Heart left ventricle (tissue), 16 donors: ENCODE data around the gene PSMD14. TPM values are rescaled to one million over a fixed set of nuclear protein-coding genes. Genes with fewer than 3 reads are reported as not detected.

Experiments
- ATAC-seq, 4 donors: fragments of 200-7000 bp; cut with Tn5 transposase; one replicate each; pipeline ENCODE4 v1.9.1; 2020 to 2022; ENCODE audit warnings: moderate library complexity in 4 of 4, mild to moderate bottlenecking in 3 of 4, moderate number of reproducible peaks in 1 of 4
- DNase-seq, 5 donors: peaks; one replicate each; pipeline ENCODE4 v3.0.0-alpha.2; 2020
- H3K27ac ChIP-seq, 12 donors: fragments of 200-600 bp; sonication (generic) in 4 of 12; one replicate each; pipeline versions ENCODE4 v1.5.0 to v1.8.0; 2016 to 2022; ENCODE audit warnings: mild to moderate bottlenecking in 2 of 12
- H3K27me3 ChIP-seq, 9 donors: fragments of 200-600 bp; sonication (generic) in 2 of 9; one replicate each; pipeline versions ENCODE4 v1.5.1 to v1.8.0; 2016 to 2022; ENCODE audit warnings: mild to moderate bottlenecking in 3 of 9
- H3K36me3 ChIP-seq, 9 donors: fragments of 200-600 bp; sonication (generic) in 2 of 9; one replicate each; pipeline versions ENCODE4 v1.5.0 to v1.8.0; 2018 to 2022; ENCODE audit warnings: mild to moderate bottlenecking in 2 of 9
- H3K4me1 ChIP-seq, 12 donors: fragments of 200-600 bp; sonication (generic) in 4 of 12; one replicate each; pipeline versions ENCODE4 v1.5.0 to v1.8.0; 2016 to 2022; ENCODE audit warnings: mild to moderate bottlenecking in 3 of 12
- H3K4me3 ChIP-seq, 12 donors: fragments of 200-600 bp; sonication (generic) in 4 of 12; one replicate each; pipeline versions ENCODE4 v1.5.0 to v1.8.0; 2017 to 2022; ENCODE audit warnings: mild to moderate bottlenecking in 9 of 12, moderate library complexity in 4 of 12
- H3K9me3 ChIP-seq, 12 donors: fragments of 200-600 bp; sonication (generic) in 4 of 12; one replicate each; pipeline versions ENCODE4 v1.5.0 to v1.8.0; 2016 to 2022; ENCODE audit warnings: mild to moderate bottlenecking in 1 of 12
- POLR2A ChIP-seq, 2 donors: fragments of 450-650 bp; IDR thresholded peaks; one replicate each; pipeline ENCODE4 v1.6.1; 2017; ENCODE audit warnings: antibody characterized with exemption in 2 of 2, mild to moderate bottlenecking in 2 of 2, moderate library complexity in 2 of 2
- WGBS, 4 donors: extraction: QIAGEN DNeasy Blood & Tissue Kit in 2 of 4; methylation state at CpG; one replicate each; pipeline versions ENCODE4 v1.1.5 to v1.1.7; 2013 to 2018; 5-methylcytosine and 5-hydroxymethylcytosine counted together
- intact Hi-C, 10 donors: fragments of 100-400 bp; cut with DNase I; formaldehyde crosslinking; loops; one replicate each; pipeline versions ENCODE4 v1.11.1 to v1.14.2; 2022
- polyA plus RNA-seq, 2 donors: library from polyadenylated mRNA; stranded (reverse); fragments of 200-250 nt; gene quantifications; one replicate each; pipeline ENCODE4 v1.2.3, GENCODE V29; 2013
- total RNA-seq, 9 donors: library from RNA; depleted of rRNA in 2 of 9; stranded (reverse); fragments of >200 nt in 2 of 9; fragmentation: NEBNext Ultra II Directional in 3 of 9; extraction: Animal tissue kit (Norgen Biotek cat#: 25700) in 3 of 9; gene quantifications; one replicate each; pipeline versions ENCODE4 v1.1.0 to v1.2.4, GENCODE V29; 2016 to 2023
- TF ChIP-seq, protein P1 (sequence below), 12 donors: fragments of 200-600 bp; sonication (generic) in 4 of 12; IDR thresholded peaks; one replicate each; pipeline versions ENCODE4 v1.5.0 to v1.8.0; 2018 to 2022; ENCODE audit warnings: antibody characterized with exemption in 12 of 12, mild to moderate bottlenecking in 5 of 12
- donor health status: ischemic (EF 13 %, LVEDD 7.1; RV severe dilation, severe dysfunction).
- donor health status: healthy with polysubstance abuse.
- donor health status: DM: no; HTN: yes; CAD: no.
- donor health status: DM: no; HTN: no; CAD: no.
- donor health status: ischemic (EF 25% LVEDD 6.9; RV normal size, moderate dysfunction).
- donor health status: ischemic (EF 25% LVEDD 5.7; RV mildly dilated, moderate dysfunction).
- donor health status: healthy.
- donor health status: DM: yes; HTN: yes; CAD: no.
- donor health status: ischemic (EF 35%, LVEDD 5.7; RV mildly dilated, moderate dysfunction).
- donor health status: nonischemic (EF 11% LVEDD 7.7; RV severe dilation, severe dysfunction).
- donor health status: DM: yes; HTN: yes; CAD: no.
- donor health status: PGD.
- donor health status: ischemic (EF 29% LVEDD 5.4; RV normal size, mild dysfunction).
- donor health status: nonischemic (EF 23%, LVEDD 6.1; RV moderate dilation, normal function).

PSMD14 gene
- total and polyA plus RNA-seq, 11 donors: 22.9 to 87.7 (median 46.1) TPM

DNA sequence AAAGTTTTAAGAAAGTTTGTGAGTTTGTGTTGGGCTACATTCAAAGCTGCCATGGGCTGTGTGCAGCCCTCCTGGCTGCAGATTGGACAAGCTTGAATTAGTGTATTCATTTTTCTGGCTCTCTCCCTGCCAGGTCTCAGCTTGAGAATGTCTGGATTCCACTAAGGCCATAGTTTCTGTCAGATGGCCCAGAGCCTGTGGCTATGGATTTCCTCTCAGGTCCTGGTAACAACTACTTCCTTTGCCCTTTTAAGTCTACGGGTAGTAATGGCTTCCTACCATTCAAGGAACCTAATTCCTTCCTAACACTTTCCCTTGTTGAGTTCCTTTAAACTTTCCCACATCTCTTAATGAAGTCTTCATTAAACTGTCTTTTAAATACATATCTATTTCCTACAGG, 24.3 kb upstream of the PSMD14 start:
- Histone ChIP-seq H3K27me3 (peaks cover 0 to 30% (median 5%) of the 10 kb centered on the region in 9 donors), H3K36me3 (no peaks in the 10 kb centered on the region), H3K4me1 (no peaks in the 10 kb centered on the region), H3K9me3 (no peaks in the 10 kb centered on the region), H3K27ac (no peak overlapping the region), H3K4me3 (no peak overlapping the region)
- no peak for TF ChIP-seq POLR2A (IDR thresholded peaks at IDR 0.05)
- TF ChIP-seq, protein P1, sequence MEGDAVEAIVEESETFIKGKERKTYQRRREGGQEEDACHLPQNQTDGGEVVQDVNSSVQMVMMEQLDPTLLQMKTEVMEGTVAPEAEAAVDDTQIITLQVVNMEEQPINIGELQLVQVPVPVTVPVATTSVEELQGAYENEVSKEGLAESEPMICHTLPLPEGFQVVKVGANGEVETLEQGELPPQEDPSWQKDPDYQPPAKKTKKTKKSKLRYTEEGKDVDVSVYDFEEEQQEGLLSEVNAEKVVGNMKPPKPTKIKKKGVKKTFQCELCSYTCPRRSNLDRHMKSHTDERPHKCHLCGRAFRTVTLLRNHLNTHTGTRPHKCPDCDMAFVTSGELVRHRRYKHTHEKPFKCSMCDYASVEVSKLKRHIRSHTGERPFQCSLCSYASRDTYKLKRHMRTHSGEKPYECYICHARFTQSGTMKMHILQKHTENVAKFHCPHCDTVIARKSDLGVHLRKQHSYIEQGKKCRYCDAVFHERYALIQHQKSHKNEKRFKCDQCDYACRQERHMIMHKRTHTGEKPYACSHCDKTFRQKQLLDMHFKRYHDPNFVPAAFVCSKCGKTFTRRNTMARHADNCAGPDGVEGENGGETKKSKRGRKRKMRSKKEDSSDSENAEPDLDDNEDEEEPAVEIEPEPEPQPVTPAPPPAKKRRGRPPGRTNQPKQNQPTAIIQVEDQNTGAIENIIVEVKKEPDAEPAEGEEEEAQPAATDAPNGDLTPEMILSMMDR (IDR thresholded peaks at IDR 0.05): no peak
- WGBS, 4 donors: 49 to 62% (median 54%) methylated on average over 1 of the region's 1 CpG
- no peak for DNase-seq
- ATAC-seq: no peak
- intact Hi-C loops: no loop called here

DNA sequence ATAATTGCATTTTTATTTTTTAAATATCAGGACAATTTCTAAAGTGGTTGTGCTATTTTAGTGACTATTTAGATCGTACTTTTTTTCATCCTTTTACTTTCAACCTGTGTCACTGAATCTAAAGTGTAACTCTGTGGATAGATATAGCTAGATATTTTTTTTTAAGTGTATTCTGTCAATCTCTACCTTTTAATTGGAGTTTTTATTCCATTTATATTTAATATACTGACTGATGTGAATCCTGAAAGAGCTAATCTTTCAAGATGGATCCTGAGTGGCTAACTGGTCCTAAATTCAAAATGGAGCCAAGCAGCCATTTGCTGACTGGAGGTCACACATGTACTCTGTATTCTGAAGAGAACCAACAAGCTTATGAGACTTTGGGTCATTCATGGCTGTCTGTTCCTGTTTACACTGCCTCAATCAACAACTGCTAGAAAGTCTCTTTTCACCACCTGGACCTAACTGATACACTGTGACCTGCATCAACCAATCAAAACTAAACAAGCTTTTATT, 4.6 kb upstream of the PSMD14 start:
- WGBS, 4 donors: 68 to 81% (median 76%) methylated on average over 1 of the region's 1 CpG
- DNase-seq: no peak
- TF ChIP-seq, protein P1 (IDR thresholded peaks at IDR 0.05): no peak
- TF ChIP-seq POLR2A (IDR thresholded peaks at IDR 0.05): no peak
- H3K27me3 ChIP-seq: no peaks in the 10 kb centered on the region
- no peaks in the 10 kb centered on the region for H3K36me3 ChIP-seq
- no peak for ATAC-seq
- no peak overlapping the region for H3K27ac ChIP-seq
- peaks cover 0 to 8% (median 5%) of the 10 kb centered on the region in 12 donors for H3K4me1 ChIP-seq
- H3K9me3 ChIP-seq: peaks cover 0 to 12% (median 0%) of the 10 kb centered on the region in 12 donors
- intact Hi-C loops: no loop called here
- H3K4me3 ChIP-seq: no peak overlapping the region

DNA sequence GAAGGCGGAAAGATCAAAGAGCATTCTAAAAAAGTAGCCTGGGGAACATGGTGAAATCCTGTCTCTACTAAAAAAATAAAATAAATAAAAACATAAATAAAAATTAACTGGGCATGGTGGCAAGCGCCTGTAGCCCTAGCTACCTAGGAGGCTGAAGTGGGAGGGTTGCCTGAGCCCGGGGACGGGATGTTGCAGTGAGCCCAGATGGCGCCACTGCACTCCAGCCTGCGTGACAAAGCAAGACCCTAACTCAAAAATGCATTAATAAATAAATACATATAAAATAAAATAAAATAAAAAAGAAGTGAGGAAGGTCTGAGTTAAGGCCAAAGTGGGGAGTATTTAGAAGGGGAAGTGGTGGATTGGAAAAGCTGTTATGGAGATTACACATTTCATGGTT, 1.3 kb upstream of the PSMD14 start:
- Histone ChIP-seq H3K36me3 (no peaks in the 10 kb centered on the region), H3K27ac (no peak overlapping the region), H3K4me1 (peaks cover 0 to 24% (median 16%) of the 10 kb centered on the region in 12 donors), H3K9me3 (peaks cover 0 to 12% (median 0%) of the 10 kb centered on the region in 12 donors), H3K27me3 (no peaks in the 10 kb centered on the region), H3K4me3 (peak overlapping the region in 2 of 12 donors; percentile 72 to 91)
- intact Hi-C loops: no loop called here
- ATAC-seq (no peak), DNase-seq (no peak)
- TF ChIP-seq, protein P1 (IDR thresholded peaks at IDR 0.05): no peak
- no peak for TF ChIP-seq POLR2A (IDR thresholded peaks at IDR 0.05)
- WGBS, 4 donors: 96 to 98% (median 97%) methylated on average over 6 of the region's 6 CpGs

DNA sequence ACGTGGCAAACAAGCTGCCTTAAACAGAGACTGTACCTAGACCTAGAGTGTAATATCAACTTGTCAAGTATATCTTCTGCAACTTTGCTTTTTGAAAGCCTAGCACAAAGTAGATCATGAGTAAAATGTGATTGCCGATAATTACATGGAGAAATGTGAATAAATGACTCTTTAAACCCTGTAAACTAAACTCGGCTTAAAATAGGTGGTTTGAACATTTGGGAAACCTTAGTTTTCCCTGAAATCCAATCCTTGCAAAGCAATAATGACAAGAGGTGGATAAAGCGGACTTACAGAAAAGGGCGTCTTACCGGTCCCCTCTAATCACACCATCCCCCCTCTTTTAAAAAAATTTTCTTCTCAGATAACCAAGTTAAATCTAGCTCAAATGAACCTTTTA, 549 bp upstream of the PSMD14 start:
- DNase-seq (no peak), ATAC-seq (no peak)
- WGBS, 4 donors: 43 to 50% (median 48%) methylated on average over 6 of the region's 6 CpGs
- intact Hi-C loops: no loop called here
- Histone ChIP-seq H3K27ac (peak overlapping the region; percentile 55 to 92 (median 80)), H3K36me3 (no peaks in the 10 kb centered on the region), H3K27me3 (no peaks in the 10 kb centered on the region), H3K4me3 (peak overlapping the region; percentile 51 to 98 (median 76)), H3K4me1 (peaks cover 0 to 24% (median 16%) of the 10 kb centered on the region in 12 donors), H3K9me3 (peaks cover 0 to 12% (median 0%) of the 10 kb centered on the region in 12 donors)
- no peak for TF ChIP-seq POLR2A (IDR thresholded peaks at IDR 0.05)
- TF ChIP-seq, protein P1 (IDR thresholded peaks at IDR 0.05): no peak
